GM12865 (cell line): Measurements from ENCODE around the gene GAS6.
"Not testable (repeated sequence)": the region's sequence is repeated elsewhere in the genome, so short reads cannot be mapped to it uniquely, and the experiment has no call there.

Source experiments
- DNase-seq: peaks from one replicate; pipeline ENCODE4 v3.0.0; 2010; ENCODE audit warnings: low read depth
- H3K4me3 ChIP-seq: 2 replicates; pipeline ENCODE4 v1.5.1; 2011; ENCODE audit warnings: mild to moderate bottlenecking, low read depth, low read length, control low read depth
- TF ChIP-seq, protein P1 (sequence below): IDR thresholded peaks from 2 replicates; pipeline ENCODE4 v1.5.1; 2011; ENCODE audit warnings: low read length, control low read depth, low read depth, inconsistent platforms; ENCODE audit not compliant: insufficient read depth; ENCODE audit errors: missing control alignments

The GAS6 gene

DNA sequence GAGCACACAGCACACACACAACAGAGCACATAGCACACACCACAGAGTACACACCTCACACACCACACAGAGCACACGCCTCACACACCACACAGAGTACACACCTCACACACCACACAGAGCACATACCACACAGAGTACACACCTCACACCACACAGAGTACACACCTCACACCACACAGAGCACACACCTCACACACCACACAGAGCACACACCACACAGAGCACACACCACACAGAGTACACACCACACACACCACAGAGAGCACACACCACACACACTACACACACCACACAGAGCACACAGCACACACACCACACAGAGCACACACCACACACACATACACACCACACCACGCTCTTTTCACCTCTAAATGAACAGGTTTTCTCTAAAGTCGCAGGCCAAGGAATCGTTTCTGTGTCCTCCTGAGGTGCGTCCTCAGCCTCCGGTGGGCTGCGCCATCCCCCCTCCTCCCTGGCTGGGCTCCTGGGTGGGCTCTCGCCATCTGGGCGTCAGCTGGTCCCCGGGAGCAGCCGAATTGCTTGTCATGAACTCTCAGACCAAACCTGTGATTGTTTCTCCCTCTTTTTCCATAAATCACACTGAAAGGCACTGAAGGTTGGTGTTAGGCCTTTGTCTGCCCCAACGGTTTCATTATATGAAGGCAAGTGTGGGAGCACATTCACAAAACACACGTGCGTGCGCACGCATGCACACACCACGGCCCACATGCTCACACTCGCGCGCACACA is 67.5 kb downstream of the GAS6 start:
- TF ChIP-seq, protein P1, sequence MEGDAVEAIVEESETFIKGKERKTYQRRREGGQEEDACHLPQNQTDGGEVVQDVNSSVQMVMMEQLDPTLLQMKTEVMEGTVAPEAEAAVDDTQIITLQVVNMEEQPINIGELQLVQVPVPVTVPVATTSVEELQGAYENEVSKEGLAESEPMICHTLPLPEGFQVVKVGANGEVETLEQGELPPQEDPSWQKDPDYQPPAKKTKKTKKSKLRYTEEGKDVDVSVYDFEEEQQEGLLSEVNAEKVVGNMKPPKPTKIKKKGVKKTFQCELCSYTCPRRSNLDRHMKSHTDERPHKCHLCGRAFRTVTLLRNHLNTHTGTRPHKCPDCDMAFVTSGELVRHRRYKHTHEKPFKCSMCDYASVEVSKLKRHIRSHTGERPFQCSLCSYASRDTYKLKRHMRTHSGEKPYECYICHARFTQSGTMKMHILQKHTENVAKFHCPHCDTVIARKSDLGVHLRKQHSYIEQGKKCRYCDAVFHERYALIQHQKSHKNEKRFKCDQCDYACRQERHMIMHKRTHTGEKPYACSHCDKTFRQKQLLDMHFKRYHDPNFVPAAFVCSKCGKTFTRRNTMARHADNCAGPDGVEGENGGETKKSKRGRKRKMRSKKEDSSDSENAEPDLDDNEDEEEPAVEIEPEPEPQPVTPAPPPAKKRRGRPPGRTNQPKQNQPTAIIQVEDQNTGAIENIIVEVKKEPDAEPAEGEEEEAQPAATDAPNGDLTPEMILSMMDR: no peak
- DNase-seq: no peak
- no peak overlapping the region for H3K4me3 ChIP-seq

DNA sequence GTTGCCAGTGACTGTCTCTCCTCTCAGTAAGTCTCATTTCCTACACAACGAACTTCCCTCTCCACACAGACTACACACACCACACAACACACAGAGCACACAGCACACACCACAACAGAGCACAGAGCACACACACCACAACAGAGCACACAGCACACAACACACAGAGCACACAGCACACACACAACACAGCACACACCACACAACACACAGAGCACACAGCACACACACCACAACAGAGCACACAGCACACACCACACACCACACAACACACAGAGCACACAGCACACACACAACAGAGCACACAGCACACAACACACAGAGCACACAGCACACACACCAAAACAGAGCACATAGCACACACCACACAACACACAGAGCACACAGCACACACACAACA is 68.5 kb downstream of the GAS6 start:
- DNase-seq, H3K4me3 ChIP-seq: not testable (repeated sequence)

DNA sequence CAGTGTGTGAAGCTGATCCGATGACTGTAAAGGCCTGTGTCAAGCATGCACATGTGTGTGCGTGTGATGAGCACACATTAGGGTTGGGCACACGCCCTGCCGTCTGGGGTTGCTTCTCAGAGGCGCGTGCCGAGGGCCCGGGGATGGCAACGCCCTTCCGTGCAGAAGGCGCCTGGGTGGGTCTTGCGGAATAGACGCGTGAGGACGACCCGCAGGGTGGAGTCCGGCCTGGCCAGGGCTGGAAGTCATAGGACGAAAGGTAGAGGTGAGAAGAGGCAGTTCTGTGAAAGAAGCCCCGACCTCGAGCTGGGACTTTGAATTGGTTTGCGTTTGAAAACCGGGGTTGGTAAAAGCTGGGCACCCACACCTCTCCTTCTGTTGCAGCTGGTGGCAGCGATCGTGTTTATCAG is 69.1 kb downstream of the GAS6 start:
- no peak for DNase-seq
- H3K4me3 ChIP-seq: no peak overlapping the region
- TF ChIP-seq, protein P1: no peak

DNA sequence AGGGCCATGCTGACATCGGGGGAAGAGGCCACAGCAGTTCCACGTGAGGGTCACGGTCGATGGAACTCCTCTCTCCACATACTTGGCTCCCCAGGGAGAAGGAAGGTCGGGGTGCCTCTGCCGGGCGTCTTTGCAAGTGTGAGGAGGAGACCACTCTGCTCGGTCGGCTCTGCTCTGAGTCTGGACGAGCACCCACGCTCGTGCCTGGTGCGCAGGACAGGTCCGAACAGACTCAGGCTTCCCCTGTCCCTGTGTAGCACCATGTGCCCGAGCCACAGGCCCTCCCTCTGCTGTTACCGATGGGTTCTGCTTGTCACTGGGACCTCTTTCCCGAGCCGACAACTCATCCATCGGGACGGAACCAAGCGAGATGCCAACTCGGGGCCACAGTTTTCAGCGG is 69.8 kb downstream of the GAS6 start:
- no peak overlapping the region for H3K4me3 ChIP-seq
- no peak for DNase-seq
- TF ChIP-seq, protein P1: no peak

DNA sequence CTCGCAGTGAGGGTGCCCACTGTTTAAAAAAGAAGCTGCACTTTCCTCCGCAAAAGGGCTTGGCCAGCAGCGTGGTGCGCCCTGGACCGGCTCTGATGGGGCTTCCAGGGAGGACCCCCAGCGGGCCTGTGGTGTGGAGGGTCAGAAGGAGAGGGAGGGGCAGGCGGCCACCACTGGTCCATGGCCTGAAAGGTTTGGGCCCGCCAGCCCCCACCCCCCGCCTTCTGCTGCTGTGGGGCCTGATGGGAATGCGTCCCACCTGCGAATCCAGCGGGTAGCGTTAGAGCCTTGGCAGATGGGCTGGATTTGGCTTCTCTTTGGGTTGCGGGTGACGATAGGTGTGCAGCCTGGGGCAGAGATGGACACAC is 70.2 kb downstream of the GAS6 start:
- H3K4me3 ChIP-seq: no peak overlapping the region
- no peak for DNase-seq
- TF ChIP-seq, protein P1: no peak

DNA sequence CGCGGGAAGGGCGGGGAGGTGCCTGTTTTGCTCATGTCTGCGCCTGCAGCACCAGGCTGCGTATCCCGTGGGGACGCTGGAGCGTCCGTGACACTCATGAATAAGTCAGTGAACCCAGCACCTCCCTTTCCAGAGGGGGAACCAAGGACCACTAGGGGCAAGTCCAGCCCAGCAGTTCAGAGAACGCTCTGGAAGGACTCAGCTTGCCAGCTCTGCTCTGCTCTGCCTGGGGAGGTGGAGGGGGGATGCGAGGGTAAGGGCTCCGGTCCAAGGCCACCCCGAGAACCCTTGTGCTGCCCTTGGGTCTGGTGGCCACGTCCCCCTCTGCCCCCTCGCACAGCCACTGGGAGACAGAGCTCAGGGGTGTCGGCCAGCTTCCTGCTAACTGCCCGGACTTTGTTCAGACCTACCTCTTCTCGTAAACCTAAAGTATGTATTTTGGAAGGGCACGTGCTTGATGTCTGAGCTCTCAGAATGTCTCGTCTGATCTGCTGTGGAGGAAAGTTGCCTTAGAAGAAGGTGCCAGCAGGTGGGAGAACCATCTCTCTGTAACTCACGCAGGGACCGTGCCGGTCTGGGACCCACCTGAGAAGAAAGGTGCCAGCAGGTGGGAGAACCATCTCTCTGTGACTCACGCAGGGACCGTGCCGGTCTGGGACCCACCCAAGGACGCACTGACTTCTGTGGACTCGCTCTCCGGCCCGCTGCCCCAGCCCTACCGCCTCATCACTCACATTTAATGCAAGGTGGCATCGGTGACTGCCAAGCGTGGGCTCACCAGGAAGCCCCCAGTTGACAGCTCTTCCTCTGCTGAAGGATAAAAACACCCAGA is 70.8 kb downstream of the GAS6 start:
- DNase-seq: no peak
- no peak overlapping the region for H3K4me3 ChIP-seq
- TF ChIP-seq, protein P1: no peak

DNA sequence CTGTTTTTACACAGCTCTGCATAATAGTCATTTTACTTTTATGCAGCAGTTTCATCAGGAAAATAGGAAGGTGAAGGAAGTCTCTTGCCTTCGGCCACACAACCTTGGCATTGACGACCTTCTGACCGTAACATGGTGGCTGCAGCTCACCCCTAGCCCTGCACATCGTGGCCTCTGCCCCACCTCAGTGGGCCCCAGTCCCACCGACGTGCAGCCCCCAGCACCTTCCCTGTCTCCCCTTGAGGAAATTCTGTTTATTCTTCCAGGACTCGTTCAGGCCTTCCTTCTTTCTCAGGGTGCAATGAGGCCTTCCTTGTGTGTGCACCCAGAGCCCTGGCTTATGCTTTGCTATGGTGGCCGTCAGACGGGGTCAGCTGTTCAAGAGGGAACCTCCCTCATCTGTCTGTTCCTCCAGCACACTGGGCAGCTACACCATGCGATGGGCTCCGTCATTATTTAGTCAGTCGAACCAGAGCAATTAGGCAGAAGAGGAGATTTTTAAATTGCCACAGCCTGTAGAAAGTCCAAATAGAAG is 71.6 kb downstream of the GAS6 start:
- TF ChIP-seq, protein P1: no peak
- no peak for DNase-seq
- H3K4me3 ChIP-seq: no peak overlapping the region
